ENCODE data around the gene EDDM3A. TPM values are rescaled to one million over a fixed set of nuclear protein-coding genes. Genes with fewer than 3 reads are reported as not detected.

The EDDM3A gene
- polyA plus RNA-seq, 1 donor (not counting 4 experiments of a cell fraction or from before 2014, with no cell fraction given), result not detected

DNA sequence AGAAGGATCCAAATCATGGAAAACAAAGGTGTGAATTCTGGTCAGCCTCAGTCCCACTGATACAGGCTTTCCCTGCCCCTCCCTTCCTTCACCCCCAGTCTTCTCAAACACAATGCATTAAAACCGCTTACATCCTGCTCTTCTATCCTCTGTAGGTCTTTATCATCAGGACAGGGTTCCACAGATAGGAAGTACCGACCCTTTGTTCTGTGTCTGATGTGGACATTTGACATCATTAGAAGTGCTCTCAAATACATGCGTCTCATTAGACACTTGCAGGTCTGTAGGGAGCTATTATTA is 22.9 kb downstream of the EDDM3A start:
- Histone ChIP-seq H3K4me2 (ENCODE audit: control insufficient read depth, extremely low read depth, insufficient read depth, low read depth, low read length) (no peak overlapping the region), H2AFZ (ENCODE audit: control insufficient read depth, low read length) (no peak overlapping the region), H4K20me1 (ENCODE audit: control insufficient read depth, extremely low read depth, insufficient read depth, low read length) (no peaks in the 10 kb centered on the region), H3K27ac (ENCODE audit: control insufficient read depth, insufficient read depth, low read length) (no peak overlapping the region), H3K9ac (ENCODE audit: control insufficient read depth, extremely low read depth, insufficient read depth, low read length) (no peak overlapping the region), H3K4me3 (ENCODE audit: control insufficient read depth in 2 of 3, extremely low read depth in 1 of 3, insufficient read depth in 2 of 3, low read depth in 1 of 3, low read length in 3 of 3) (no peak overlapping the region), H3K27me3 (ENCODE audit: control insufficient read depth, extremely low read depth, insufficient read depth, low read length) (no peaks in the 10 kb centered on the region), H3K9me3 (ENCODE audit: control insufficient read depth, low read depth, low read length) (no peaks in the 10 kb centered on the region), H3K79me2 (ENCODE audit: control insufficient read depth, insufficient read depth, low read length) (no peaks in the 10 kb centered on the region), H3K4me1 (ENCODE audit: control insufficient read depth, extremely low read depth, insufficient read depth, low read length) (no peaks in the 10 kb centered on the region), H3K36me3 (ENCODE audit: control insufficient read depth in 2 of 2, extremely low read depth in 1 of 2, insufficient read depth in 2 of 2, low read length in 2 of 2) (no peaks in the 10 kb centered on the region), H3K9me1 (ENCODE audit: control insufficient read depth, extremely low read depth, insufficient read depth, low read length) (no peaks in the 10 kb centered on the region)
- no peak for DNase-seq (ENCODE audit: low read depth, low spot score)
- no peak for FAIRE-seq
- dilution Hi-C loops (cut with MboI; ENCODE audit: extremely low pct_ligation_motif_present, low sequenced_read_pairs), result no loop called here
- TF ChIP-seq, protein P1, sequence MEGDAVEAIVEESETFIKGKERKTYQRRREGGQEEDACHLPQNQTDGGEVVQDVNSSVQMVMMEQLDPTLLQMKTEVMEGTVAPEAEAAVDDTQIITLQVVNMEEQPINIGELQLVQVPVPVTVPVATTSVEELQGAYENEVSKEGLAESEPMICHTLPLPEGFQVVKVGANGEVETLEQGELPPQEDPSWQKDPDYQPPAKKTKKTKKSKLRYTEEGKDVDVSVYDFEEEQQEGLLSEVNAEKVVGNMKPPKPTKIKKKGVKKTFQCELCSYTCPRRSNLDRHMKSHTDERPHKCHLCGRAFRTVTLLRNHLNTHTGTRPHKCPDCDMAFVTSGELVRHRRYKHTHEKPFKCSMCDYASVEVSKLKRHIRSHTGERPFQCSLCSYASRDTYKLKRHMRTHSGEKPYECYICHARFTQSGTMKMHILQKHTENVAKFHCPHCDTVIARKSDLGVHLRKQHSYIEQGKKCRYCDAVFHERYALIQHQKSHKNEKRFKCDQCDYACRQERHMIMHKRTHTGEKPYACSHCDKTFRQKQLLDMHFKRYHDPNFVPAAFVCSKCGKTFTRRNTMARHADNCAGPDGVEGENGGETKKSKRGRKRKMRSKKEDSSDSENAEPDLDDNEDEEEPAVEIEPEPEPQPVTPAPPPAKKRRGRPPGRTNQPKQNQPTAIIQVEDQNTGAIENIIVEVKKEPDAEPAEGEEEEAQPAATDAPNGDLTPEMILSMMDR (optimal IDR thresholded peaks at IDR 0.05 in 1 of 3, IDR thresholded peaks at IDR 0.05 in 1 of 3, conservative IDR thresholded peaks at IDR 0.05 in 1 of 3; ENCODE audit: extremely low read depth in 1 of 3, insufficient read depth in 2 of 3, low read length in 3 of 3), result no peak
- TF ChIP-seq EZH2 (IDR thresholded peaks at IDR 0.05; ENCODE audit: low read length), result no peak

DNA sequence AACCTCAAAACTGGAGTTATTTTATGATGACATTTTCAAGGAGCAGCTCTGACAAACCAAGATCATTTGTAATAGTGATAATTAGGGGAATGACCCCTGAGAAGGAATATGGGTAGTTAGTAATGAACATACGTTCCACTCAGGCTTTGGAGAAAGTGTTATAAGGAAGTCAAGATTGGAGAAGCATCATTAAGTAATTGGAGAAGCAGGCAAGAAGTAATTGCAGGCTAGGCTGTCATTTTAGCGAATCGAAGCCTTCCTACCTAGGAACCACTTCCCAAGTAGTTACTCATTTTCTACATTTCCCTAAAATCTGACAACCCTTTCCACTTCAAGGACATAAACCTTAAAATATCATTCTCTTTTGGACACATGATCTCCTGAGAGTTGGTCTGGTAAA is 23.7 kb downstream of the EDDM3A start:
- H3K36me3 ChIP-seq (ENCODE audit: control insufficient read depth in 2 of 2, extremely low read depth in 1 of 2, insufficient read depth in 2 of 2, low read length in 2 of 2), result no peaks in the 10 kb centered on the region
- TF ChIP-seq, protein P1 (optimal IDR thresholded peaks at IDR 0.05 in 1 of 3, IDR thresholded peaks at IDR 0.05 in 1 of 3, conservative IDR thresholded peaks at IDR 0.05 in 1 of 3; ENCODE audit: extremely low read depth in 1 of 3, insufficient read depth in 2 of 3, low read length in 3 of 3), result no peak
- TF ChIP-seq EZH2 (IDR thresholded peaks at IDR 0.05; ENCODE audit: low read length), result no peak
- no peak overlapping the region for H3K9ac ChIP-seq (ENCODE audit: control insufficient read depth, extremely low read depth, insufficient read depth, low read length)
- H3K9me3 ChIP-seq (ENCODE audit: control insufficient read depth, low read depth, low read length), result no peaks in the 10 kb centered on the region
- no peak for DNase-seq (ENCODE audit: low read depth, low spot score)
- H3K4me2 ChIP-seq (ENCODE audit: control insufficient read depth, extremely low read depth, insufficient read depth, low read depth, low read length), result no peak overlapping the region
- no peaks in the 10 kb centered on the region for H4K20me1 ChIP-seq (ENCODE audit: control insufficient read depth, extremely low read depth, insufficient read depth, low read length)
- no peaks in the 10 kb centered on the region for H3K27me3 ChIP-seq (ENCODE audit: control insufficient read depth, extremely low read depth, insufficient read depth, low read length)
- H3K9me1 ChIP-seq (ENCODE audit: control insufficient read depth, extremely low read depth, insufficient read depth, low read length), result no peaks in the 10 kb centered on the region
- no peak overlapping the region for H3K4me3 ChIP-seq (ENCODE audit: control insufficient read depth in 2 of 3, extremely low read depth in 1 of 3, insufficient read depth in 2 of 3, low read depth in 1 of 3, low read length in 3 of 3)
- no peaks in the 10 kb centered on the region for H3K79me2 ChIP-seq (ENCODE audit: control insufficient read depth, insufficient read depth, low read length)
- FAIRE-seq, result no peak
- no peak overlapping the region for H2AFZ ChIP-seq (ENCODE audit: control insufficient read depth, low read length)
- dilution Hi-C loops (cut with MboI; ENCODE audit: extremely low pct_ligation_motif_present, low sequenced_read_pairs), result no loop called here
- H3K4me1 ChIP-seq (ENCODE audit: control insufficient read depth, extremely low read depth, insufficient read depth, low read length), result no peaks in the 10 kb centered on the region
- H3K27ac ChIP-seq (ENCODE audit: control insufficient read depth, insufficient read depth, low read length), result no peak overlapping the region

All from keratinocyte (primary cell).